ENCODE results near the gene ODF4.
A peak's percentile ranks its signal among the peaks of the same experiment; 100 is the strongest.

ODF4 gene

GRCh38 chr17:8294361-8294760 lies 45.3 kb upstream of the ODF4 start:
- Histone ChIP-seq H3K79me2 (ENCODE audit: insufficient read depth, low read length) (peaks cover 22% of the 10 kb centered on the region), H3K4me2 (ENCODE audit: insufficient read depth, low read length) (peak overlapping the region; percentile 96), H3K9me3 (ENCODE audit: insufficient read depth, low read length, severe bottlenecking) (no peaks in the 10 kb centered on the region), H3K36me3 (ENCODE audit: insufficient read depth, low read length) (peaks cover 10% of the 10 kb centered on the region), H2AFZ (ENCODE audit: low read depth, low read length) (peak overlapping the region; percentile 87), H3K4me3 (ENCODE audit: low read depth in 1 of 2, low read length in 2 of 2) (peak overlapping the region; percentile 60 to 75; a peak in 3 of 4 replicates), H4K20me1 (ENCODE audit: insufficient read depth, low read length) (no peaks in the 10 kb centered on the region), H3K27me3 (ENCODE audit: insufficient read depth, low read length, poor library complexity) (no peaks in the 10 kb centered on the region), H3K4me1 (ENCODE audit: insufficient read depth, low read length) (peaks cover 44% of the 10 kb centered on the region), H3K9ac (ENCODE audit: low read depth, low read length) (peak overlapping the region; percentile 88), H3K27ac (ENCODE audit: low read length) (peak overlapping the region; percentile 95)
- ATAC-seq (ENCODE audit: insufficient read depth, low read depth): no peak
- no peak for DNase-seq
- TF ChIP-seq CTCF (IDR thresholded peaks at IDR 0.05; ENCODE audit: borderline replicate concordance, extremely low read depth, low read length, poor library complexity, severe bottlenecking) (no peak), EZH2 (IDR thresholded peaks at IDR 0.05; ENCODE audit: borderline replicate concordance, low read depth, low read length, severe bottlenecking) (no peak)

- Histone ChIP-seq H3K27ac (ENCODE audit: low read length) (peak overlapping the region; percentile 95), H3K4me3 (ENCODE audit: low read depth in 1 of 2, low read length in 2 of 2) (peak overlapping the region; percentile 60 to 75; a peak in 3 of 4 replicates), H4K20me1 (ENCODE audit: insufficient read depth, low read length) (no peaks in the 10 kb centered on the region), H2AFZ (ENCODE audit: low read depth, low read length) (peak overlapping the region; percentile 87), H3K27me3 (ENCODE audit: insufficient read depth, low read length, poor library complexity) (no peaks in the 10 kb centered on the region), H3K9ac (ENCODE audit: low read depth, low read length) (peak overlapping the region; percentile 88), H3K79me2 (ENCODE audit: insufficient read depth, low read length) (peaks cover 17% of the 10 kb centered on the region), H3K36me3 (ENCODE audit: insufficient read depth, low read length) (peaks cover 5% of the 10 kb centered on the region), H3K4me2 (ENCODE audit: insufficient read depth, low read length) (peak overlapping the region; percentile 96), H3K4me1 (ENCODE audit: insufficient read depth, low read length) (peaks cover 39% of the 10 kb centered on the region), H3K9me3 (ENCODE audit: insufficient read depth, low read length, severe bottlenecking) (no peaks in the 10 kb centered on the region)
- ATAC-seq (ENCODE audit: insufficient read depth, low read depth) (peak; percentile 8; the same call in 2 of the 3 replicates), DNase-seq (no peak)
- TF ChIP-seq CTCF (IDR thresholded peaks at IDR 0.05; ENCODE audit: borderline replicate concordance, extremely low read depth, low read length, poor library complexity, severe bottlenecking) (no peak), EZH2 (IDR thresholded peaks at IDR 0.05; ENCODE audit: borderline replicate concordance, low read depth, low read length, severe bottlenecking) (no peak)
Measured at GRCh38 chr17:8294814-8295316, 44.8 kb upstream of the ODF4 start.

GRCh38 chr17:8300226-8300625 lies 39.4 kb upstream of the ODF4 start:
- TF ChIP-seq CTCF (IDR thresholded peaks at IDR 0.05; ENCODE audit: borderline replicate concordance, extremely low read depth, low read length, poor library complexity, severe bottlenecking): no peak
- no peak for TF ChIP-seq EZH2 (IDR thresholded peaks at IDR 0.05; ENCODE audit: borderline replicate concordance, low read depth, low read length, severe bottlenecking)
- no peak overlapping the region for H3K27ac ChIP-seq (ENCODE audit: low read length)
- H3K27me3 ChIP-seq (ENCODE audit: insufficient read depth, low read length, poor library complexity): no peaks in the 10 kb centered on the region
- no peaks in the 10 kb centered on the region for H4K20me1 ChIP-seq (ENCODE audit: insufficient read depth, low read length)
- H3K79me2 ChIP-seq (ENCODE audit: insufficient read depth, low read length): no peaks in the 10 kb centered on the region
- peaks cover 13% of the 10 kb centered on the region for H3K4me1 ChIP-seq (ENCODE audit: insufficient read depth, low read length)
- H3K36me3 ChIP-seq (ENCODE audit: insufficient read depth, low read length): no peaks in the 10 kb centered on the region
- H3K4me3 ChIP-seq (ENCODE audit: low read depth in 1 of 2, low read length in 2 of 2): 0 out of 4 replicates have a peak overlapping the region, but pooled peaks of 1 of the 2 experiments have one; percentile 2
- no peak for DNase-seq
- no peak overlapping the region for H3K9ac ChIP-seq (ENCODE audit: low read depth, low read length)
- ATAC-seq (ENCODE audit: insufficient read depth, low read depth): no peak
- H2AFZ ChIP-seq (ENCODE audit: low read depth, low read length): peak overlapping the region; percentile 41
- no peaks in the 10 kb centered on the region for H3K9me3 ChIP-seq (ENCODE audit: insufficient read depth, low read length, severe bottlenecking)
- peak overlapping the region; percentile 30; the same call in 1 of the 2 replicates for H3K4me2 ChIP-seq (ENCODE audit: insufficient read depth, low read length)

Measured in DND-41 (cell line).